ENCODE measurements around the gene ANKRD1.

ANKRD1 gene

DNA sequence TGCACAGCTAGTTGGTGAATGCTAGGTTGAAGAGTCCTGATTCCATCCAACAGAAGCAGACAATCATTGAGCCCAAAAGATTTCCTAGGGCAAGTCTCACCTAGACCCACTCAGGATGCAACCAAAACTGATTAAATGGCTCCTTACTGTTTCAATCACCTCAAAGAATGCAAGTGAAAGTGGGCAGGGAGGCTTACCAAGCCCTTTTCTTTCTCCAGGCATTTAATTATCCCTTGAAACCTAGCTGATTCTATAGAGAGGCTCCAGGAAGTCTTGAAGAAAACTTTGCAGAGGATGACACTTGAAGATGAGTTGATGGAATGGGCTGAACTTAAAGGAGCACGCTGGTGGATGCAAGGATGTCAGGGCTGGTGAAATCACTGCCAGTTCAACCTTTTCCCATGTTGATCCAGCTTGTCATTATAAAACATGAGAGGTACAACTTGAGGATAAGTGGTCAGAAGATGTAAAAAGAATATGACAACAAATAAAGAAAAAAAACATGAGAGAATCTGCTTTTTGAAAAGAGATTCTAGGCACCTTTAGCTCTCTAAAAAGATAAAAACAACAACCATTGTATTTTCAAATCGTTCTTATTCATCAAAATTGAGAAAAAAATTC is 2.3 kb upstream of the ANKRD1 start:
- TF ChIP-seq, protein P1, sequence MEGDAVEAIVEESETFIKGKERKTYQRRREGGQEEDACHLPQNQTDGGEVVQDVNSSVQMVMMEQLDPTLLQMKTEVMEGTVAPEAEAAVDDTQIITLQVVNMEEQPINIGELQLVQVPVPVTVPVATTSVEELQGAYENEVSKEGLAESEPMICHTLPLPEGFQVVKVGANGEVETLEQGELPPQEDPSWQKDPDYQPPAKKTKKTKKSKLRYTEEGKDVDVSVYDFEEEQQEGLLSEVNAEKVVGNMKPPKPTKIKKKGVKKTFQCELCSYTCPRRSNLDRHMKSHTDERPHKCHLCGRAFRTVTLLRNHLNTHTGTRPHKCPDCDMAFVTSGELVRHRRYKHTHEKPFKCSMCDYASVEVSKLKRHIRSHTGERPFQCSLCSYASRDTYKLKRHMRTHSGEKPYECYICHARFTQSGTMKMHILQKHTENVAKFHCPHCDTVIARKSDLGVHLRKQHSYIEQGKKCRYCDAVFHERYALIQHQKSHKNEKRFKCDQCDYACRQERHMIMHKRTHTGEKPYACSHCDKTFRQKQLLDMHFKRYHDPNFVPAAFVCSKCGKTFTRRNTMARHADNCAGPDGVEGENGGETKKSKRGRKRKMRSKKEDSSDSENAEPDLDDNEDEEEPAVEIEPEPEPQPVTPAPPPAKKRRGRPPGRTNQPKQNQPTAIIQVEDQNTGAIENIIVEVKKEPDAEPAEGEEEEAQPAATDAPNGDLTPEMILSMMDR (IDR thresholded peaks at IDR 0.05; ENCODE audit: insufficient read depth, low read length, missing control alignments): no peak
- DNase-seq (ENCODE audit: low read depth, low spot score): no peak
- POLR2A ChIA-PET: no interaction called here
- H3K4me3 ChIP-seq (ENCODE audit: low read depth, low read length): no peak overlapping the region
- CTCF ChIA-PET: interaction anchor here (1.1 to 5.0 kb wide), 5 partner anchors 9 to 83 kb away, joined by 3 to 50 read pairs (median 5); no protein-coding TSS in a partner anchor

DNA sequence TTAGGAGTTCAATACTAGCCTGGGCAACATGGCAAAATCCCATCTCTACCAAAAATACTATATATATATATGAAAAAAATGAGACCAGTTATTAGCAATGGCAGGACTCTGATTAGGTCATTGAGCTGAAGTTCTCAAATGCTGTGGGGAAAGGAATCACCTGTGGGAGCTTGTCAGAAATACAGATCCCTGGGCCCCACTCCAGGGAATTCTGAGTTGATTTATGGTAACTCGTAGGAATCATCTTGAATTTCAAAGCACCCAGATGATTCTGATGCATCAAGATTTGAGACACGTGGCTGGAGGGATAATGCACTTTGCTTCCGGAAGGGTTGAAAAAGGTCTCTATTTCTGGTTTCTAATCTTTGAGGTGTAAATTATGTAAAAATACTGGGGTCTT is 1.0 kb upstream of the ANKRD1 start:
- ChIA-PET CTCF (interaction anchor here (1.0 to 5.0 kb wide), 5 partner anchors 8 to 82 kb away, joined by 3 to 50 read pairs (median 5); no protein-coding TSS in a partner anchor), POLR2A (interaction anchor here (2.6 kb wide), 1 partner anchor 9 kb away, joined by 22 read pairs; no protein-coding TSS in a partner anchor)
- no peak for DNase-seq (ENCODE audit: low read depth, low spot score)
- TF ChIP-seq, protein P1 (IDR thresholded peaks at IDR 0.05; ENCODE audit: insufficient read depth, low read length, missing control alignments): no peak
- no peak overlapping the region for H3K4me3 ChIP-seq (ENCODE audit: low read depth, low read length)

DNA sequence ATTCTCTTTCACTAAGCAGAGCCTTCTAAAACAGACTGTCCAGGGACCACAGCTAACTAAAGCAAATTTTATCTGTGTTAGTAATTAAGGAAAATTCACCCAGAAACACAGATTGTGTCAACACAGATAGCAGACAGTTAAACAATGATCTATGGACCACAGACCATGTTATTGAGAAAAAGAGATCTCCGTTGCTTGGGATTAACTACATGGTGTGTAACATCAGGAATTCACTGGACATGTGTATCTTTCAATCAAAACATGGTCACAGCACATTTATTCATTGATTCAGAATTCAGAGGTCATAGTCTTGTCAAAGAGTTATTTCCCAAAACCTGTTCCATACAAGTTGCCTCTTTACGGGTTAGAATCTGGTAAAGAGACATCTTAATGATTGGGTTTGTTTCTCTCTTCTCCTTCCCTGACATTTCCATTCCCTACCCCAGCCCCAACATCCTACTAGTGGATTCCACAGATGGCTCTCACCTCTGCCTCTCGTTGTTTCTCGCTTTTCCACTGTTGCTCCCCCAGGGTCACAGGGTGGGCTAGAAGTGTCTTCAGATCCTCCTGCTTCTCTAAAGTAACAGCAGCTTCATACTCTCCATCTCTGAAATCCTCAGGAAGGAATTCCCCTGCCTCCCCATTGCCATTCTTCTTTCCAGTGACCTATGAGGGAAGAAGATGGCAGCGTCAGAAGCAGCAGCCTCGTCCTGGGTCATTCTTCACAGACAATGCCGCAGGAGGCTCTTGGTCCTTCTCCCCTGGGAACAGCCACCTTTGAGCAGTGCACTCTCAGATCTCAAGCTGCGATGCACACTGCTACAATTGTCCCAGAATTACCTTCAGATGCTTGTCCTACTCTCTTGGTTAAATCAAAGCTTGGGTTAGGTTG is 958 bp downstream of the ANKRD1 start:
- H3K4me3 ChIP-seq (ENCODE audit: low read depth, low read length): no peak overlapping the region
- no peak for DNase-seq (ENCODE audit: low read depth, low spot score)

DNA sequence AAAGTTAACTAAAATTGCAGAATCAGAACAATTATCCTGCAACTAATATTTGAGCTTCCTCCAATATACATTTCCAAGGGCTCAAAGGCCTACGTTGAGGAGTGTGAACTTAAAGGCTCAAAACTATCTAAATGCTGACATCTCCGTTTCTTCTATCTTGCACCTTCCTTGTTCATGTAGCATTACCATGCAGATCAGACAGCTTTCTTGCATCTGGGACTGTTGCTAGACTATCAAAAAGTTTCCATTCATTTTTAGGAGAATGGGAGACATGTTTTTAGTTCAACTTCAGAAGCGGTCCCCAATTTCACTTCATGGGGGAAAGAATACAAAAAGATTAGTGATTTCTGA is 2.9 kb downstream of the ANKRD1 start:
- TF ChIP-seq, protein P1 (IDR thresholded peaks at IDR 0.05; ENCODE audit: insufficient read depth, low read length, missing control alignments): no peak
- ChIA-PET CTCF (interaction anchor here (0.7 to 4.8 kb wide), 12 partner anchors 9 to 381 kb away, joined by 3 to 29 read pairs (median 4); no protein-coding TSS in a partner anchor), POLR2A (no interaction called here)
- no peak overlapping the region for H3K4me3 ChIP-seq (ENCODE audit: low read depth, low read length)
- DNase-seq (ENCODE audit: low read depth, low spot score): no peak

More for the DNA sequence above, 958 bp downstream of the ANKRD1 start:
- ChIA-PET CTCF (interaction anchor here (0.6 to 5.0 kb wide), 5 partner anchors 8 to 331 kb away, joined by 3 to 50 read pairs (median 10); no protein-coding TSS in a partner anchor), POLR2A (interaction anchor here (1.2 to 2.6 kb wide), 4 partner anchors 8 to 50 kb away, joined by 3 to 22 read pairs (median 4); no protein-coding TSS in a partner anchor)
- TF ChIP-seq, protein P1 (IDR thresholded peaks at IDR 0.05; ENCODE audit: insufficient read depth, low read length, missing control alignments): no peak

DNA sequence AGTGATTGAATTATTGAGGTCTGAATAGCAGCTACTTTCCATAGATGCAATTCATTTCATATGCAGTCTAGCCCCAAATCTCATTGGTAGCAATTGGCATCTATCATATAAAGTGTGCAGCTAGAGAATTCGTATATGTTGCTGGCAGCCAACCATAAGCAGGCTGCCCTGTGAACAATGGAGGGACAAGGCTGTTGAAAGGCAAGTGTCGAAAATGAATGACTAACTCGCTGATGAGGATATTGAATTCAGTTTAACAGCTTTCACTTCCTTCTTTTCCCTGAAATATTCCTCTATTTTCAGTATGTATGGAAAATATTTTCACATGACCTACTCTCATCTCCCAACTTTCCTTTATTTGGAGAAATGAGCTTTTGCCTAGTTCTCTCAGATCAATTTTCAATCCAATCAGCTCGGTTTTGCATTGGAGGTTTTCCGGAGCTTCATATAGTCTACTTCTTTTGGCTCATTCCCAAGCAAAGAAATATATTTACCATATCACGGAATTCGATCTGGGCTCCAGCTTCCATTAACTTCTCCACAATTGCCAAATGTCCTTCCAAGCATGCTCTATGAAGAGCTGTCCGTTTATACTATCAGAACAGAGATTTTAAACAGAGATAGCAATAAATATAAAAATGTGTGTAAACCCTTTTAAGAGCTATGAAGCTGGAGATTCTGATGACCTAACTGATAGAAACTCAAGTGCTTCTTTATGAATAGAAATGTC is 3.5 kb downstream of the ANKRD1 start:
- no peak for DNase-seq (ENCODE audit: low read depth, low spot score)
- ChIA-PET CTCF (interaction anchor here (0.7 to 4.8 kb wide), 12 partner anchors 9 to 381 kb away, joined by 3 to 29 read pairs (median 4); no protein-coding TSS in a partner anchor), POLR2A (no interaction called here)
- TF ChIP-seq, protein P1 (IDR thresholded peaks at IDR 0.05; ENCODE audit: insufficient read depth, low read length, missing control alignments): no peak
- no peak overlapping the region for H3K4me3 ChIP-seq (ENCODE audit: low read depth, low read length)

Measured in AG04449 (cell line).